ENCODE results near the gene OXCT1.
"Not testable (repeated sequence)": the region's sequence is repeated elsewhere in the genome, so short reads cannot be mapped to it uniquely, and the experiment has no call there.

- not testable (repeated sequence) for TF ChIP-seq MYC (IDR thresholded peaks at IDR 0.05; ENCODE audit: low read depth, low read length); CTCF (IDR thresholded peaks at IDR 0.05; ENCODE audit: extremely low read depth in 1 of 2, insufficient read depth in 1 of 2, low read depth in 1 of 2, low read length in 2 of 2); JUN (IDR thresholded peaks at IDR 0.05; ENCODE audit: borderline replicate concordance, insufficient read depth, insufficient read length, low read depth); EZH2 (IDR thresholded peaks at IDR 0.05; ENCODE audit: borderline replicate concordance, low read depth, low read length, severe bottlenecking); POLR2A (IDR thresholded peaks at IDR 0.05; ENCODE audit: low read depth, low read length); POLR2AphosphoS5 (IDR thresholded peaks at IDR 0.05; ENCODE audit: insufficient read depth, low read depth, low read length)
These were observed 127.6 kb downstream of the OXCT1 start for GRCh38 chr5:41742608-41743007.
